ENCODE data around the gene HIGD1B.

The HIGD1B gene

GRCh38 chr17:44832805-44833204 is 14.9 kb upstream of the HIGD1B start:
- no peak for DNase-seq (ENCODE audit: low read depth in 1 of 2, low spot score in 1 of 2)

GRCh38 chr17:44837196-44837595 is 10.5 kb upstream of the HIGD1B start:
- DNase-seq (ENCODE audit: low read depth in 1 of 2, low spot score in 1 of 2) = no peak

GRCh38 chr17:44840274-44840673 is 7.4 kb upstream of the HIGD1B start:
- DNase-seq (ENCODE audit: low read depth in 1 of 2, low spot score in 1 of 2) = no peak

- DNase-seq (ENCODE audit: low read depth in 1 of 2, low spot score in 1 of 2) = no peak
These were observed 6.7 kb upstream of the HIGD1B start for GRCh38 chr17:44840936-44841335.

- DNase-seq (ENCODE audit: low read depth in 1 of 2, low spot score in 1 of 2) = no peak
These were observed 4.9 kb upstream of the HIGD1B start for GRCh38 chr17:44842748-44843147.

- no peak for DNase-seq (ENCODE audit: low read depth in 1 of 2, low spot score in 1 of 2)
These were observed 3.3 kb upstream of the HIGD1B start for GRCh38 chr17:44844390-44844830.

- no peak for DNase-seq (ENCODE audit: low read depth in 1 of 2, low spot score in 1 of 2)
These were observed 1.5 kb upstream of the HIGD1B start for GRCh38 chr17:44846206-44846605.

GRCh38 chr17:44848257-44848795 is 643 bp downstream of the HIGD1B start:
- DNase-seq (ENCODE audit: low read depth in 1 of 2, low spot score in 1 of 2) = no peak

- DNase-seq (ENCODE audit: low read depth in 1 of 2, low spot score in 1 of 2) = no peak
These were observed 1.3 kb downstream of the HIGD1B start for GRCh38 chr17:44848961-44849489.

- no peak for DNase-seq (ENCODE audit: low read depth in 1 of 2, low spot score in 1 of 2)
These were observed 2.3 kb downstream of the HIGD1B start for GRCh38 chr17:44850025-44850424.

GRCh38 chr17:44850612-44851011 is 2.9 kb downstream of the HIGD1B start:
- no peak for DNase-seq (ENCODE audit: low read depth in 1 of 2, low spot score in 1 of 2)

- DNase-seq (ENCODE audit: low read depth in 1 of 2, low spot score in 1 of 2) = no peak
These were observed 6.5 kb downstream of the HIGD1B start for GRCh38 chr17:44854192-44854591.

GRCh38 chr17:44859701-44860100 is 12.0 kb downstream of the HIGD1B start:
- no peak for DNase-seq (ENCODE audit: low read depth in 1 of 2, low spot score in 1 of 2)

- DNase-seq (ENCODE audit: low read depth in 1 of 2, low spot score in 1 of 2) = no peak
These were observed 14.7 kb downstream of the HIGD1B start for GRCh38 chr17:44862278-44862914.

GRCh38 chr17:44863061-44863918 is 15.6 kb downstream of the HIGD1B start:
- DNase-seq (ENCODE audit: low read depth in 1 of 2, low spot score in 1 of 2) = no peak

GRCh38 chr17:44864831-44865230 is 17.1 kb downstream of the HIGD1B start:
- DNase-seq (ENCODE audit: low read depth in 1 of 2, low spot score in 1 of 2) = no peak

- DNase-seq (ENCODE audit: low read depth in 1 of 2, low spot score in 1 of 2) = peak; percentile 36 to 45
These were observed 17.6 kb downstream of the HIGD1B start for GRCh38 chr17:44865231-44865660.

GRCh38 chr17:44865931-44866330 is 18.2 kb downstream of the HIGD1B start:
- DNase-seq (ENCODE audit: low read depth in 1 of 2, low spot score in 1 of 2) = no peak

GRCh38 chr17:44867841-44868240 is 20.2 kb downstream of the HIGD1B start:
- no peak for DNase-seq (ENCODE audit: low read depth in 1 of 2, low spot score in 1 of 2)

GRCh38 chr17:44871556-44871955 is 23.9 kb downstream of the HIGD1B start:
- DNase-seq (ENCODE audit: low read depth in 1 of 2, low spot score in 1 of 2) = no peak

GRCh38 chr17:44872131-44872768 is 24.6 kb downstream of the HIGD1B start:
- no peak for DNase-seq (ENCODE audit: low read depth in 1 of 2, low spot score in 1 of 2)

Measured in activated T-helper 1 cell treated with anti-CD3 and anti-CD28 coated beads, Interleukin-2, amount 50 U/mL, for 16 hours (primary cell).